Endodermal cell (in vitro differentiated cells): Measurements from ENCODE around the gene NATD1. TPM values are rescaled to one million over a fixed set of nuclear protein-coding genes. Genes with fewer than 3 reads are reported as not detected.
A peak's percentile ranks its signal among the peaks of the same experiment; 100 is the strongest.

Experiments used
- DNase-seq: peaks from one replicate; pipeline ENCODE4 v3.0.0-alpha.2; 2017
- H3K27ac ChIP-seq: 2 replicates; pipeline ENCODE4 v1.5.1; 2013; ENCODE audit warnings: mild to moderate bottlenecking, low read depth, low read length, moderate library complexity
- H3K27me3 ChIP-seq: 2 replicates; pipeline ENCODE4 v1.6.1; 2013; ENCODE audit warnings: mild to moderate bottlenecking, low read length, moderate library complexity; ENCODE audit not compliant: insufficient read depth, control insufficient read depth, poor library complexity, severe bottlenecking
- H3K36me3 ChIP-seq: 2 replicates; pipeline ENCODE4 v1.7.0; 2013; ENCODE audit warnings: mild to moderate bottlenecking, low read length, moderate library complexity; ENCODE audit not compliant: control insufficient read depth, insufficient read depth
- H3K4me1 ChIP-seq: one replicate; pipeline ENCODE4 v1.7.0; 2013; ENCODE audit warnings: low read length; ENCODE audit not compliant: control insufficient read depth, insufficient read depth
- H3K4me3 ChIP-seq: 2 replicates; pipeline ENCODE4 v1.5.1; 2013; ENCODE audit warnings: mild to moderate bottlenecking, low read length, moderate library complexity
- H3K9ac ChIP-seq: 2 replicates; pipeline ENCODE4 v1.6.1; 2013; ENCODE audit warnings: mild to moderate bottlenecking, low read length, moderate library complexity; ENCODE audit not compliant: poor library complexity, severe bottlenecking; ENCODE audit errors: extremely low read depth
- H3K9me3 ChIP-seq: 2 replicates; pipeline ENCODE4 v1.6.1; 2013; ENCODE audit warnings: mild to moderate bottlenecking, low read length, moderate library complexity; ENCODE audit not compliant: control insufficient read depth
- H3K27ac Mint-ChIP-seq: 2 replicates; pipeline ENCODE4 v1.8.0; 2020; ENCODE audit warnings: mixed read lengths
- H3K27me3 Mint-ChIP-seq: 2 replicates; pipeline ENCODE4 v1.8.0; 2021; ENCODE audit warnings: mild to moderate bottlenecking, mixed read lengths; ENCODE audit not compliant: insufficient read depth
- H3K36me3 Mint-ChIP-seq: 2 replicates; pipeline ENCODE4 v1.8.0; 2020; ENCODE audit warnings: low read depth, mixed read lengths
- H3K4me1 Mint-ChIP-seq: 2 replicates; pipeline ENCODE4 v1.8.0; 2020; ENCODE audit warnings: mixed read lengths
- H3K4me3 Mint-ChIP-seq: 2 replicates; pipeline ENCODE4 v1.8.0; 2020; ENCODE audit warnings: mild to moderate bottlenecking, moderate library complexity, mixed read lengths
- H3K9me3 Mint-ChIP-seq: 2 replicates; pipeline ENCODE4 v1.8.0; 2020; ENCODE audit warnings: mild to moderate bottlenecking, mixed read lengths
- CTCF ChIP-seq: fragments of 200-600 bp; sonication (generic); conservative IDR thresholded peaks from 2 replicates; pipeline ENCODE4 v1.5.0; 2021; ENCODE audit warnings: antibody characterized with exemption, mild to moderate bottlenecking
- WGBS, 2 experiments: methylation state at CpG; one replicate each; pipeline versions ENCODE4 v1.1.5 to v1.1.7; 2013; ENCODE audit warnings: missing lambda C conversion rate in 2 of 2, mixed read lengths in 1 of 2; ENCODE audit not compliant: insufficient coverage in 1 of 2, insufficient read length in 1 of 2; 5-methylcytosine and 5-hydroxymethylcytosine counted together
- total RNA-seq, 2 donors: library from RNA; stranded (reverse); fragmentation: NEBNext Ultra II Directional in 1 of 2; extraction: Animal tissue kit (Norgen Biotek cat#: 25700) in 1 of 2; gene quantifications; 2 replicates in 1 of 2; 3 replicates in 1 of 2; pipeline ENCODE4 v1.2.1, GENCODE V29; 2021

Gene NATD1
- total RNA-seq, 2 donors from 2014 or later, result 12.2 to 17.2 TPM

- TF ChIP-seq CTCF, result no peak
- Histone ChIP-seq H3K27me3 (no peaks in the 10 kb centered on the region), H3K9me3 (no peaks in the 10 kb centered on the region), H3K36me3 (peaks cover 31% of the 10 kb centered on the region), H3K4me1 (peaks cover 10% of the 10 kb centered on the region), H3K9ac (no peak overlapping the region), H3K27ac (no peak overlapping the region), H3K4me3 (no peak overlapping the region)
- no peaks in the 10 kb centered on the region for H3K27me3 Mint-ChIP-seq
- DNase-seq, result peak; percentile 56
- peaks cover 25% of the 10 kb centered on the region for H3K36me3 Mint-ChIP-seq
- WGBS, 2 experiments, result 95 to 96% methylated on average over 8 to 11 of the region's 11 CpGs
- no peak overlapping the region for H3K4me3 Mint-ChIP-seq
- H3K27ac Mint-ChIP-seq, result no peak overlapping the region
- H3K4me1 Mint-ChIP-seq, result peaks cover 34% of the 10 kb centered on the region
- no peaks in the 10 kb centered on the region for H3K9me3 Mint-ChIP-seq
Measured at GRCh38 chr17:21201874-21202273, 51.3 kb downstream of the NATD1 start.

GRCh38 chr17:21201298-21201595 lies 52.0 kb downstream of the NATD1 start:
- Mint-ChIP-seq H3K9me3 (no peaks in the 10 kb centered on the region), H3K36me3 (peaks cover 27% of the 10 kb centered on the region), H3K4me3 (no peak overlapping the region), H3K27me3 (no peaks in the 10 kb centered on the region), H3K4me1 (peaks cover 34% of the 10 kb centered on the region), H3K27ac (peak overlapping the region; percentile 52)
- Histone ChIP-seq H3K4me1 (peaks cover 10% of the 10 kb centered on the region), H3K9me3 (no peaks in the 10 kb centered on the region), H3K9ac (no peak overlapping the region), H3K36me3 (peaks cover 37% of the 10 kb centered on the region), H3K4me3 (no peak overlapping the region), H3K27ac (no peak overlapping the region), H3K27me3 (no peaks in the 10 kb centered on the region)
- TF ChIP-seq CTCF, result no peak
- WGBS, 2 experiments, result 95% methylated on average over 4 to 5 of the region's 5 CpGs
- DNase-seq, result no peak

GRCh38 chr17:21200590-21201297 lies 52.5 kb downstream of the NATD1 start:
- Histone ChIP-seq H3K9me3 (no peaks in the 10 kb centered on the region), H3K36me3 (peaks cover 40% of the 10 kb centered on the region), H3K27ac (no peak overlapping the region), H3K27me3 (no peaks in the 10 kb centered on the region), H3K9ac (no peak overlapping the region), H3K4me1 (peaks cover 10% of the 10 kb centered on the region), H3K4me3 (no peak overlapping the region)
- H3K4me1 Mint-ChIP-seq, result peaks cover 34% of the 10 kb centered on the region
- peak; percentile 57 for DNase-seq
- H3K36me3 Mint-ChIP-seq, result peaks cover 29% of the 10 kb centered on the region
- H3K27me3 Mint-ChIP-seq, result no peaks in the 10 kb centered on the region
- no peaks in the 10 kb centered on the region for H3K9me3 Mint-ChIP-seq
- peak overlapping the region; percentile 52 for H3K27ac Mint-ChIP-seq
- H3K4me3 Mint-ChIP-seq, result no peak overlapping the region
- TF ChIP-seq CTCF, result no peak
- WGBS, 2 experiments, result 94% methylated on average over 11 to 15 of the region's 15 CpGs
